ENCODE data around the gene OR7G3.

- TF ChIP-seq, protein P1, sequence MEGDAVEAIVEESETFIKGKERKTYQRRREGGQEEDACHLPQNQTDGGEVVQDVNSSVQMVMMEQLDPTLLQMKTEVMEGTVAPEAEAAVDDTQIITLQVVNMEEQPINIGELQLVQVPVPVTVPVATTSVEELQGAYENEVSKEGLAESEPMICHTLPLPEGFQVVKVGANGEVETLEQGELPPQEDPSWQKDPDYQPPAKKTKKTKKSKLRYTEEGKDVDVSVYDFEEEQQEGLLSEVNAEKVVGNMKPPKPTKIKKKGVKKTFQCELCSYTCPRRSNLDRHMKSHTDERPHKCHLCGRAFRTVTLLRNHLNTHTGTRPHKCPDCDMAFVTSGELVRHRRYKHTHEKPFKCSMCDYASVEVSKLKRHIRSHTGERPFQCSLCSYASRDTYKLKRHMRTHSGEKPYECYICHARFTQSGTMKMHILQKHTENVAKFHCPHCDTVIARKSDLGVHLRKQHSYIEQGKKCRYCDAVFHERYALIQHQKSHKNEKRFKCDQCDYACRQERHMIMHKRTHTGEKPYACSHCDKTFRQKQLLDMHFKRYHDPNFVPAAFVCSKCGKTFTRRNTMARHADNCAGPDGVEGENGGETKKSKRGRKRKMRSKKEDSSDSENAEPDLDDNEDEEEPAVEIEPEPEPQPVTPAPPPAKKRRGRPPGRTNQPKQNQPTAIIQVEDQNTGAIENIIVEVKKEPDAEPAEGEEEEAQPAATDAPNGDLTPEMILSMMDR (IDR thresholded peaks at IDR 0.05) = no peak
- TF ChIP-seq POLR2A (IDR thresholded peaks at IDR 0.05) = no peak
Observed at GRCh38 chr19:9161427-9161826, 34.7 kb upstream of the OR7G3 start.

All from uterus (tissue), 2 donors.